ENCODE data around the gene TIMP3. TPM values are rescaled to one million over a fixed set of nuclear protein-coding genes. Genes with fewer than 3 reads are reported as not detected.

Gene TIMP3
- total RNA-seq, 2 experiments from 2014 or later: not detected

- Mint-ChIP-seq H3K4me3 (no peak overlapping the region), H3K27me3 (ENCODE audit: low read depth) (no peaks in the 10 kb centered on the region), H3K9me3 (ENCODE audit: insufficient read depth) (no peaks in the 10 kb centered on the region), H3K27ac (no peak overlapping the region), H3K4me1 (ENCODE audit: low read depth) (no peaks in the 10 kb centered on the region), H3K36me3 (ENCODE audit: low read depth) (no peaks in the 10 kb centered on the region)
- ChIA-PET CTCF (interaction anchor here (1.3 kb wide), 1 partner anchor 130 kb away, joined by 5 read pairs; no protein-coding TSS in a partner anchor), POLR2A (no interaction called here)
- DNase-seq (no peak), ATAC-seq (no peak)
Measured at GRCh38 chr22:32789797-32790620, 11.5 kb upstream of the TIMP3 start.

DNA sequence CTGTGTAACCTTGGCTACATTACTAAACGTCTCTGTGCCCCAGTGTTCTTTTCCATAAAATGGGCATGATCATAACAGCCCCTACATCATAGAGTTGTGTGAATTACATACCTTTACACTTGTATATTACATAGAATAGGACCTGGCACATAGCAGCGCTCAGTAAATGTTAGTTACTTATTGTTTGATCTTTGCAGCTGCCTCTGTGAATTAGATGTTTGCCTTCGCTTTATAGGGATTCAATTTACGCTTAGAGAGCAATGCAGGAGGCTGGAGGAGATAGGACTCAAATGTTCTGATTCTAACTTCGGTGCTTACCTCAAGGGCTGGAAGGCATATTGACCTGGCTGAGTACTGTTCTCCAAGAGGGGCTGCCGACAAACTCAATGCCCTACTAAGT, 10.4 kb upstream of the TIMP3 start:
- no peak overlapping the region for H3K27ac Mint-ChIP-seq
- H3K4me3 Mint-ChIP-seq: no peak overlapping the region
- DNase-seq: no peak
- no peak for ATAC-seq
- H3K36me3 Mint-ChIP-seq (ENCODE audit: low read depth): no peaks in the 10 kb centered on the region
- H3K9me3 Mint-ChIP-seq (ENCODE audit: insufficient read depth): no peaks in the 10 kb centered on the region
- ChIA-PET POLR2A (no interaction called here), CTCF (no interaction called here)
- peaks cover 8% of the 10 kb centered on the region for H3K27me3 Mint-ChIP-seq (ENCODE audit: low read depth)
- H3K4me1 Mint-ChIP-seq (ENCODE audit: low read depth): no peaks in the 10 kb centered on the region

GRCh38 chr22:32791485-32791884, 10.0 kb upstream of the TIMP3 start:
- Mint-ChIP-seq H3K4me1 (ENCODE audit: low read depth) (no peaks in the 10 kb centered on the region), H3K9me3 (ENCODE audit: insufficient read depth) (no peaks in the 10 kb centered on the region), H3K4me3 (no peak overlapping the region), H3K36me3 (ENCODE audit: low read depth) (no peaks in the 10 kb centered on the region), H3K27ac (no peak overlapping the region), H3K27me3 (ENCODE audit: low read depth) (peaks cover 9% of the 10 kb centered on the region)
- ChIA-PET CTCF (no interaction called here), POLR2A (no interaction called here)
- ATAC-seq (no peak), DNase-seq (no peak)

GRCh38 chr22:32793589-32793988, 7.9 kb upstream of the TIMP3 start:
- H3K9me3 Mint-ChIP-seq (ENCODE audit: insufficient read depth): no peaks in the 10 kb centered on the region
- ChIA-PET POLR2A (no interaction called here), CTCF (interaction anchor here (1.2 to 3.0 kb wide), 2 partner anchors 124 to 133 kb away, joined by 4 to 15 read pairs; no protein-coding TSS in a partner anchor)
- peaks cover 9% of the 10 kb centered on the region for H3K27me3 Mint-ChIP-seq (ENCODE audit: low read depth)
- no peak overlapping the region for H3K4me3 Mint-ChIP-seq
- DNase-seq (no peak), ATAC-seq (no peak)
- no peaks in the 10 kb centered on the region for H3K36me3 Mint-ChIP-seq (ENCODE audit: low read depth)
- no peak overlapping the region for H3K27ac Mint-ChIP-seq
- H3K4me1 Mint-ChIP-seq (ENCODE audit: low read depth): no peaks in the 10 kb centered on the region

GRCh38 chr22:32794449-32795213, 6.9 kb upstream of the TIMP3 start:
- ATAC-seq: no peak
- H3K27me3 Mint-ChIP-seq (ENCODE audit: low read depth): peaks cover 15% of the 10 kb centered on the region
- H3K4me1 Mint-ChIP-seq (ENCODE audit: low read depth): no peaks in the 10 kb centered on the region
- POLR2A ChIA-PET: no interaction called here
- no peaks in the 10 kb centered on the region for H3K36me3 Mint-ChIP-seq (ENCODE audit: low read depth)
- CTCF ChIA-PET: interaction anchor here (1.2 to 7.1 kb wide), 4 partner anchors 12 to 134 kb away, joined by 4 to 163 read pairs (median 20); no protein-coding TSS in a partner anchor
- H3K4me3 Mint-ChIP-seq: no peak overlapping the region
- no peak for DNase-seq
- no peaks in the 10 kb centered on the region for H3K9me3 Mint-ChIP-seq (ENCODE audit: insufficient read depth)
- H3K27ac Mint-ChIP-seq: no peak overlapping the region

DNA sequence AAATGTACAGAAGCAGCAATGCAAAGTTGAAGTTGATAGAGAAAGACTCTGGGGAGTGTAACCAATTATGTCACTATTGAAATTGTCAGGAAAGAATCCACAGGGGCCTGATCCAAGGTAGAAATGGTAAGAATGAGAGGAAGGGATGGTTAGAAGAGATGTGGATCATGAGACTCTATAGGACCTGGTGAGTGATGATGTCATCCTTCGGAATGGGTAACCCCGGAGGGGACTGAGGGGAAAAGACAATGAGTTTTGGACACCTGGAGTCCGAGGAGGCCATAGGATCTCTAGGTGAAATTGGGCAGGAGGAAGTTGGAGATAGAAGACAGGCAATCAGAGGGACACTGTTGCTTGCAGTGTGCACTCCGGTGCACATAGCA, 6.3 kb upstream of the TIMP3 start:
- ChIA-PET POLR2A (no interaction called here), CTCF (interaction anchor here (1.3 to 7.1 kb wide), 7 partner anchors 11 to 266 kb away, joined by 3 to 163 read pairs (median 12); no protein-coding TSS in a partner anchor)
- Mint-ChIP-seq H3K27ac (no peak overlapping the region), H3K9me3 (ENCODE audit: insufficient read depth) (no peaks in the 10 kb centered on the region), H3K27me3 (ENCODE audit: low read depth) (peaks cover 20% of the 10 kb centered on the region), H3K36me3 (ENCODE audit: low read depth) (no peaks in the 10 kb centered on the region), H3K4me3 (no peak overlapping the region), H3K4me1 (ENCODE audit: low read depth) (no peaks in the 10 kb centered on the region)
- no peak for ATAC-seq
- DNase-seq: no peak

DNA sequence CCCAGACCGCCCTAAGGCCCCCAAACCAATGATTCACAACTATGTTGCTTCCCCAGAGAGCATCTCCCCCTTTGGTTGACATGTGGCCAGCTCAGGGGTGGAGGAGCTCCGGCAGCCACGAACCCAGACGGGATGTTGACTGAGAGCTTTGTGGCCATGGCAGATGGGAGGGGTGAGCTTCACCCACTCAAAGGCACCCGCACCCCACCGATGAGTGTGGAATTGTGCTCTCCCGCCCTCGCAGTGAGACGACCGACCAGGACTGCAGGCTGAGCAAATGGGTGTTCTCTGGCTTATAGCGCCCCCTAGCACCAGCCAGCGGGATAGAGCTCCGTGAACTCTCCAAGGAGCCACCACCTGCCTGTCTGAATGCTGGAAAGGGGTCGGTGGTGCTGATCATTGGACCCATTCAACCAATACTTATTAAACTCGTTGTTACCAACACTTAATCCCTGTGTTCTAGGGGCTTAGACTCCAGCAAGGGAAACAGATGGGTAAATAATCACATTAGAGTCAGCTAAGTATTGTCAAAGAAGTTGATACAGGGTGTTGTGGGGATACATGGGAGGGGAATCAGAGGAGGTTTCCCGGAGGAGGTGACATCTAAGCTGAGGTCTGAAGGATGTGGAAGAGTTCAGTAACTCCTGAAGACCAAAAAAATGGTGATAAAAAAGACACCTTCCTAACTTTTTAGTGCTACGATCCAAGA, 4.5 kb upstream of the TIMP3 start:
- Mint-ChIP-seq H3K4me1 (ENCODE audit: low read depth) (peaks cover 4% of the 10 kb centered on the region), H3K4me3 (no peak overlapping the region), H3K36me3 (ENCODE audit: low read depth) (no peaks in the 10 kb centered on the region), H3K27ac (no peak overlapping the region), H3K9me3 (ENCODE audit: insufficient read depth) (no peaks in the 10 kb centered on the region), H3K27me3 (ENCODE audit: low read depth) (peaks cover 32% of the 10 kb centered on the region)
- CTCF ChIA-PET: interaction anchor here (0.6 to 7.1 kb wide), 53 partner anchors 9 to 516 kb away, joined by 3 to 163 read pairs (median 4); no protein-coding TSS in a partner anchor
- peak; percentile 85 for ATAC-seq
- POLR2A ChIA-PET: interaction anchor here (1.1 kb wide), 1 partner anchor 137 kb away, joined by 6 read pairs; no protein-coding TSS in a partner anchor
- DNase-seq: peak; percentile 70

GRCh38 chr22:32799496-32799895, 2.0 kb upstream of the TIMP3 start:
- ATAC-seq (no peak), DNase-seq (no peak)
- no peaks in the 10 kb centered on the region for H3K9me3 Mint-ChIP-seq (ENCODE audit: insufficient read depth)
- CTCF ChIA-PET: interaction anchor here (1.9 to 7.1 kb wide), 2 partner anchors 139 to 270 kb away, joined by 8 to 163 read pairs; no protein-coding TSS in a partner anchor
- POLR2A ChIA-PET: interaction anchor here (0.8 kb wide), 1 partner anchor 159 kb away, joined by 3 read pairs; no protein-coding TSS in a partner anchor
- peaks cover 4% of the 10 kb centered on the region for H3K4me1 Mint-ChIP-seq (ENCODE audit: low read depth)
- peaks cover 51% of the 10 kb centered on the region for H3K27me3 Mint-ChIP-seq (ENCODE audit: low read depth)
- H3K36me3 Mint-ChIP-seq (ENCODE audit: low read depth): no peaks in the 10 kb centered on the region
- no peak overlapping the region for H3K4me3 Mint-ChIP-seq
- H3K27ac Mint-ChIP-seq: no peak overlapping the region

GRCh38 chr22:32800158-32800882, 1.2 kb upstream of the TIMP3 start:
- H3K4me1 Mint-ChIP-seq (ENCODE audit: low read depth): peaks cover 4% of the 10 kb centered on the region
- ChIA-PET CTCF (interaction anchor here (0.8 to 7.1 kb wide), 2 partner anchors 140 to 168 kb away, joined by 3 to 163 read pairs; no protein-coding TSS in a partner anchor), POLR2A (interaction anchor here (0.8 kb wide), 1 partner anchor 160 kb away, joined by 3 read pairs; no protein-coding TSS in a partner anchor)
- no peaks in the 10 kb centered on the region for H3K9me3 Mint-ChIP-seq (ENCODE audit: insufficient read depth)
- H3K36me3 Mint-ChIP-seq (ENCODE audit: low read depth): no peaks in the 10 kb centered on the region
- H3K27ac Mint-ChIP-seq: no peak overlapping the region
- peaks cover 48% of the 10 kb centered on the region for H3K27me3 Mint-ChIP-seq (ENCODE audit: low read depth)
- no peak overlapping the region for H3K4me3 Mint-ChIP-seq
- no peak for ATAC-seq
- DNase-seq: no peak

DNA sequence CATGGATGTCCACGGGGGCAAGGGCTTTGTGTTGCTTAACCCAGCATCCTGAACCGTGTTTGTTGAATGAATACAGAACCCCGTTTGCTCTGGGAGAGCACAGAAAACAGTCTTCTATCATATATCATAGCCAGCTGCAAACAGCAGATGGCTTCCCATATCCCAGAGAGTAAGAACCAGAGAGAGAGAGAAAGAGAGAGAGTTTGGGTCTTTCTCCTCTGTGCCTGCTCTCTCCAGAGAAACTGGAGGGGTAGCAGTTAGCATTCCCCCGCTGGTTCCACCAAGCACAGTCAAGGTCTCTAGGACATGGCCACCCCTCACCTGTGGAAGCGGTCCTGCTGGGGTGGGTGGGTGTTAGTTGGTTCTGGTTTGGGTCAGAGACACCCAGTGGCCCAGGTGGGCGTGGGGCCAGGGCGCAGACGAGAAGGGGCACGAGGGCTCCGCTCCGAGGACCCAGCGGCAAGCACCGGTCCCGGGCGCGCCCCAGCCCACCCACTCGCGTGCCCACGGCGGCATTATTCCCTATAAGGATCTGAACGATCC, 440 bp upstream of the TIMP3 start:
- no peak overlapping the region for H3K4me3 Mint-ChIP-seq
- H3K4me1 Mint-ChIP-seq (ENCODE audit: low read depth): peaks cover 4% of the 10 kb centered on the region
- ATAC-seq: no peak
- H3K27ac Mint-ChIP-seq: no peak overlapping the region
- no peaks in the 10 kb centered on the region for H3K9me3 Mint-ChIP-seq (ENCODE audit: insufficient read depth)
- ChIA-PET CTCF (interaction anchor here (7.1 kb wide), 1 partner anchor 141 kb away, joined by 163 read pairs; no protein-coding TSS in a partner anchor), POLR2A (no interaction called here)
- no peaks in the 10 kb centered on the region for H3K36me3 Mint-ChIP-seq (ENCODE audit: low read depth)
- DNase-seq: no peak
- H3K27me3 Mint-ChIP-seq (ENCODE audit: low read depth): peaks cover 45% of the 10 kb centered on the region
